Duodenal mucosa (tissue), 2 donors: ENCODE data around the gene LYZ.

ENCODE experiments used
- H3K27ac ChIP-seq: one replicate; pipeline ENCODE4 v1.7.0; 2013; ENCODE audit warnings: low read depth, low read length
- H3K27me3 ChIP-seq, 2 donors: one replicate each; pipeline ENCODE4 v1.7.0; 2013; ENCODE audit warnings: low read length in 2 of 2, control low read depth in 1 of 2; ENCODE audit not compliant: insufficient read depth in 2 of 2, control insufficient read depth in 1 of 2
- H3K36me3 ChIP-seq, 2 donors: one replicate each; pipeline ENCODE4 v1.7.0; 2013; ENCODE audit warnings: low read length in 2 of 2, control low read depth in 1 of 2; ENCODE audit not compliant: insufficient read depth in 2 of 2, control insufficient read depth in 1 of 2
- H3K4me1 ChIP-seq, 2 donors: one replicate each; pipeline ENCODE4 v1.7.0; 2013; ENCODE audit warnings: low read length in 2 of 2, control low read depth in 1 of 2; ENCODE audit not compliant: insufficient read depth in 2 of 2, control insufficient read depth in 1 of 2
- H3K4me3 ChIP-seq, 2 donors: one replicate each; pipeline ENCODE4 v1.7.0; 2013; ENCODE audit warnings: low read length in 2 of 2, low read depth in 1 of 2
- H3K9ac ChIP-seq, 2 donors: one replicate each; pipeline ENCODE4 v1.7.0; 2013; ENCODE audit warnings: low read length in 2 of 2, low read depth in 1 of 2
- H3K9me3 ChIP-seq, 2 donors: one replicate each; pipeline ENCODE4 v1.7.0; 2013; ENCODE audit warnings: low read length in 2 of 2, control low read depth in 1 of 2; ENCODE audit not compliant: control insufficient read depth in 1 of 2

The LYZ gene

GRCh38 chr12:69368171-69368570 lies 20.0 kb downstream of the LYZ start:
- H3K9me3 ChIP-seq: no peaks in the 10 kb centered on the region
- no peaks in the 10 kb centered on the region for H3K4me1 ChIP-seq
- H3K4me3 ChIP-seq: no peak overlapping the region
- no peak overlapping the region for H3K27ac ChIP-seq
- H3K27me3 ChIP-seq: no peaks in the 10 kb centered on the region
- peaks cover 0 to 32% of the 10 kb centered on the region in 2 donors for H3K36me3 ChIP-seq
- no peak overlapping the region for H3K9ac ChIP-seq

GRCh38 chr12:69383074-69383473 lies 34.9 kb downstream of the LYZ start:
- Histone ChIP-seq H3K36me3 (peaks cover 0 to 16% of the 10 kb centered on the region in 2 donors), H3K27ac (no peak overlapping the region), H3K4me3 (no peak overlapping the region), H3K9ac (no peak overlapping the region), H3K27me3 (no peaks in the 10 kb centered on the region), H3K4me1 (no peaks in the 10 kb centered on the region), H3K9me3 (no peaks in the 10 kb centered on the region)

GRCh38 chr12:69385038-69385437 lies 36.9 kb downstream of the LYZ start:
- no peak overlapping the region for H3K9ac ChIP-seq

GRCh38 chr12:69386921-69387320 lies 38.7 kb downstream of the LYZ start:
- no peaks in the 10 kb centered on the region for H3K27me3 ChIP-seq
- H3K9me3 ChIP-seq: no peaks in the 10 kb centered on the region
- no peak overlapping the region for H3K9ac ChIP-seq
- peaks cover 0 to 8% of the 10 kb centered on the region in 2 donors for H3K36me3 ChIP-seq
- no peak overlapping the region for H3K27ac ChIP-seq
- no peaks in the 10 kb centered on the region for H3K4me1 ChIP-seq
- H3K4me3 ChIP-seq: no peak overlapping the region

More at GRCh38 chr12:69385038-69385437, 36.9 kb downstream of the LYZ start:
- Histone ChIP-seq H3K27me3 (no peaks in the 10 kb centered on the region), H3K27ac (no peak overlapping the region), H3K4me3 (no peak overlapping the region), H3K4me1 (no peaks in the 10 kb centered on the region), H3K9me3 (no peaks in the 10 kb centered on the region), H3K36me3 (peaks cover 0 to 12% of the 10 kb centered on the region in 2 donors)

GRCh38 chr12:69388371-69388770 lies 40.2 kb downstream of the LYZ start:
- H3K9ac ChIP-seq: no peak overlapping the region
- H3K9me3 ChIP-seq: no peaks in the 10 kb centered on the region
- H3K36me3 ChIP-seq: peaks cover 0 to 8% of the 10 kb centered on the region in 2 donors
- no peaks in the 10 kb centered on the region for H3K4me1 ChIP-seq
- H3K27ac ChIP-seq: no peak overlapping the region
- no peak overlapping the region for H3K4me3 ChIP-seq
- no peaks in the 10 kb centered on the region for H3K27me3 ChIP-seq

- H3K27ac ChIP-seq: no peak overlapping the region
- no peak overlapping the region for H3K9ac ChIP-seq
- no peaks in the 10 kb centered on the region for H3K4me1 ChIP-seq
- H3K4me3 ChIP-seq: no peak overlapping the region
- no peaks in the 10 kb centered on the region for H3K27me3 ChIP-seq
- H3K9me3 ChIP-seq: no peaks in the 10 kb centered on the region
- H3K36me3 ChIP-seq: peaks cover 0 to 3% of the 10 kb centered on the region in 2 donors
These were observed 41.6 kb downstream of the LYZ start for GRCh38 chr12:69389831-69390230.

- H3K4me1 ChIP-seq: no peaks in the 10 kb centered on the region
- no peak overlapping the region for H3K4me3 ChIP-seq
- peaks cover 0 to 8% of the 10 kb centered on the region in 2 donors for H3K9me3 ChIP-seq
- H3K27me3 ChIP-seq: no peaks in the 10 kb centered on the region
- H3K9ac ChIP-seq: no peak overlapping the region
- H3K36me3 ChIP-seq: peaks cover 0 to 6% of the 10 kb centered on the region in 2 donors
- no peak overlapping the region for H3K27ac ChIP-seq
These were observed 44.2 kb downstream of the LYZ start for GRCh38 chr12:69392179-69392928.

GRCh38 chr12:69396041-69396440 lies 47.9 kb downstream of the LYZ start:
- H3K9me3 ChIP-seq: peaks cover 0 to 8% of the 10 kb centered on the region in 2 donors
- H3K4me1 ChIP-seq: no peaks in the 10 kb centered on the region
- H3K27ac ChIP-seq: no peak overlapping the region
- no peaks in the 10 kb centered on the region for H3K27me3 ChIP-seq
- no peak overlapping the region for H3K4me3 ChIP-seq
- no peak overlapping the region for H3K9ac ChIP-seq
- H3K36me3 ChIP-seq: peaks cover 0 to 6% of the 10 kb centered on the region in 2 donors

- H3K4me3 ChIP-seq: no peak overlapping the region
- H3K27ac ChIP-seq: no peak overlapping the region
- H3K9ac ChIP-seq: no peak overlapping the region
- peaks cover 0 to 8% of the 10 kb centered on the region in 2 donors for H3K9me3 ChIP-seq
- no peaks in the 10 kb centered on the region for H3K4me1 ChIP-seq
- no peaks in the 10 kb centered on the region for H3K27me3 ChIP-seq
- H3K36me3 ChIP-seq: peaks cover 0 to 6% of the 10 kb centered on the region in 2 donors
These were observed 48.8 kb downstream of the LYZ start for GRCh38 chr12:69396963-69397362.

- Histone ChIP-seq H3K9ac (no peak overlapping the region), H3K4me3 (no peak overlapping the region), H3K4me1 (no peaks in the 10 kb centered on the region)
These were observed 49.8 kb downstream of the LYZ start for GRCh38 chr12:69397978-69398377.

More at GRCh38 chr12:69397978-69398377, 49.8 kb downstream of the LYZ start:
- H3K27ac ChIP-seq: no peak overlapping the region
- H3K27me3 ChIP-seq: no peaks in the 10 kb centered on the region
- peaks cover 0 to 8% of the 10 kb centered on the region in 2 donors for H3K9me3 ChIP-seq
- H3K36me3 ChIP-seq: peaks cover 0 to 6% of the 10 kb centered on the region in 2 donors
